ENCODE data around the gene CCDC102A. TPM values are rescaled to one million over a fixed set of nuclear protein-coding genes. Genes with fewer than 3 reads are reported as not detected.
"Not testable (repeated sequence)": the region's sequence is repeated elsewhere in the genome, so short reads cannot be mapped to it uniquely, and the experiment has no call there.

The CCDC102A gene
- polyA plus RNA-seq, 1 donor from 2014 or later = 15.1 TPM

- not testable (repeated sequence) for H3K36me3 Mint-ChIP-seq, H3K9me3 Mint-ChIP-seq, H3K4me1 Mint-ChIP-seq, H3K27me3 Mint-ChIP-seq, H3K27ac Mint-ChIP-seq, H3K4me3 Mint-ChIP-seq
Measured at GRCh38 chr16:57499941-57500340, 36.4 kb downstream of the CCDC102A start.

DNA sequence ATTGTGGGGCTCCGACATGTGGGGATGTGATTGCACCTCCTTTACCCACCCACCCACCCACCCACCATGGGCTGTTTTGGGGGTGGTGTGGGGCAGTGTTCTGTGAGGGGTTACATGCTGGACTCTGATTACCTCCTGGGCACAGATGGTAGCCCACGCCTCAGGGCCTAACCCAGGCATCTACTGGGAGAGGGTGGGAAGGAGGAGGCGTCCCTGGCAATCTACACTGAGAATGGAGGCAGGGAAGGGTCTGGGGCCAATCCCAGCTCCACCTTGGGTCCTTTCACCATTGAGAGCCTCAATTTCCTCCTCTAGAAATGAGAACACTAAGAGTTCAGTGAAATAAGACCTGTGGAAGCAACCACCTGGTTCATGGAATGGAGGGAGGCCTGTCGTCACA is 38.3 kb downstream of the CCDC102A start:
- Mint-ChIP-seq H3K4me1 (peaks cover 4 to 6% (median 5%) of the 10 kb centered on the region in 3 donors), H3K4me3 (no peak overlapping the region), H3K9me3 (no peaks in the 10 kb centered on the region), H3K27me3 (peaks cover 3% of the 10 kb centered on the region), H3K36me3 (no peaks in the 10 kb centered on the region), H3K27ac (no peak overlapping the region)

- Mint-ChIP-seq H3K36me3 (no peaks in the 10 kb centered on the region), H3K27me3 (peaks cover 5% of the 10 kb centered on the region), H3K4me3 (no peak overlapping the region), H3K27ac (no peak overlapping the region), H3K9me3 (no peaks in the 10 kb centered on the region), H3K4me1 (peaks cover 5 to 11% (median 7%) of the 10 kb centered on the region in 3 donors)
Measured at GRCh38 chr16:57497121-57497520, 39.2 kb downstream of the CCDC102A start.

- Mint-ChIP-seq H3K4me3 (peak overlapping the region in 1 of 4 donors; percentile 59), H3K9me3 (no peaks in the 10 kb centered on the region), H3K36me3 (no peaks in the 10 kb centered on the region), H3K27ac (no peak overlapping the region), H3K4me1 (peaks cover 5 to 9% (median 7%) of the 10 kb centered on the region in 3 donors), H3K27me3 (peaks cover 5% of the 10 kb centered on the region)
Measured at GRCh38 chr16:57493767-57494166, 42.6 kb downstream of the CCDC102A start.

DNA sequence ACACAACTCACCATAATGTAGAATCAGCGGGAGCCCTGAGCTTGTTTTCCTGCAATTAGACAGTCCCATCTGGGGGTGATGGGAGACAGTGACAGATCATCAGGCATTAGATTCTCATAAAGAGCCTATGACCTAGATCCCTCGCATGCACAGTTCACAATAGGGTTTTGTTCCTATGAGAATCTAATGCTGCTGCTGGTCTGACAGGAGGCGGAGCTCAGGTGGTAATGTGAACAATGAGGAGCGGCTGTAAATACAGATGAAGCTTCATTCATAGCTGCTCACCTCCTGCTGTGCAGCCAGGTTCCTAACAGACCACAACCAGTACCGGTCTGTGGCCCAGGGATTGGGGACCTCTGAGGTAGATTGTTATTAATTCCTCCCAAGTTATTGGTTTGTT is 47.1 kb downstream of the CCDC102A start:
- Mint-ChIP-seq H3K4me3 (no peak overlapping the region), H3K9me3 (no peaks in the 10 kb centered on the region), H3K4me1 (peaks cover 11 to 17% (median 13%) of the 10 kb centered on the region in 3 donors), H3K27me3 (peaks cover 14% of the 10 kb centered on the region), H3K36me3 (no peaks in the 10 kb centered on the region), H3K27ac (no peak overlapping the region)

DNA sequence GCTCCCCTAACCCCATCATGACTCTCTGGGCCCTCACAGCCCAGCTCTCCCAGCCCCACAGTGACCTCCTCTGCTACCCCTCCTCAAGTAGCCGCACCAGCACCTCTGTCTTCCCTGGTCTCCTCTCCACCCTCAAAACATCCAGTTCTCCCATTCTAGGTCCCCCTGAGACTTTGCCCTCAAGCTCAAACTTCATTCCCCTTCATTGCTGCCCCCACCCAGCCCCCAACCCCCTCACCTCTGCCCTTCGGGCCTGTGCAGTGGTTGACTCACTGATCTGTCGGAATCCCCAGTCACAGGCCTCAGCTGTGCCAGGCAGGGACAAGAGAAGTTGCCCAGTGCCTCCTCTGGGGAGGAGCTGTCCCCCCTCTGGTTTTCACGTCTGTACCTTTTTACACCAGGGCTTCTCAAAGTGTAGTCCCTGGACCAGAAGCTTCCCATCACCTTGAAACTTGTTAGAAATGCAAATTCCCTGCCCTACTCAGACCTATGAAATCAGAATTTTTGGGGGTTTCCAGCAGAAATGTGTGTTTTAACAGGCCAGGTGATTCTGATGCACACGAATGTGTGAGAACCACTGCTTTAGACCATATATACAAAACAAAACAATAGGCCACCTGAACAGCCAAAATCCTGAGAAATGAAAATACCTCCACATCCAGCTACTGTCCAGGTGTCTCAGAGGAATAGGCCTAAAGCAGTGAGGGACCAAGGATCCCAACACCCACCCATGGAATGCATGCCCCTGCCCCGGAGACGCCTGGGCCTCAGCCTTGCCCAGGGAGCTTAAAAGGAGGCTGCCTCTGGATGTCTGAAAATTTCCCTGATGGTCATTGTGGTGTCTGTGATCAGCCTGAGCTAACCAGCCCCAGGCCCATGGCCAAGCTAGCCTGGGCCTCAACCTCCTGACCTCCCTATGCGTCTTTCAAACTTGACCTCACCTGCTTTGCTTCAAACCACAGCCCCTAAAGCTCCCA is 49.2 kb downstream of the CCDC102A start:
- H3K27ac Mint-ChIP-seq = peak overlapping the region in 1 of 3 donors; percentile 64

DNA sequence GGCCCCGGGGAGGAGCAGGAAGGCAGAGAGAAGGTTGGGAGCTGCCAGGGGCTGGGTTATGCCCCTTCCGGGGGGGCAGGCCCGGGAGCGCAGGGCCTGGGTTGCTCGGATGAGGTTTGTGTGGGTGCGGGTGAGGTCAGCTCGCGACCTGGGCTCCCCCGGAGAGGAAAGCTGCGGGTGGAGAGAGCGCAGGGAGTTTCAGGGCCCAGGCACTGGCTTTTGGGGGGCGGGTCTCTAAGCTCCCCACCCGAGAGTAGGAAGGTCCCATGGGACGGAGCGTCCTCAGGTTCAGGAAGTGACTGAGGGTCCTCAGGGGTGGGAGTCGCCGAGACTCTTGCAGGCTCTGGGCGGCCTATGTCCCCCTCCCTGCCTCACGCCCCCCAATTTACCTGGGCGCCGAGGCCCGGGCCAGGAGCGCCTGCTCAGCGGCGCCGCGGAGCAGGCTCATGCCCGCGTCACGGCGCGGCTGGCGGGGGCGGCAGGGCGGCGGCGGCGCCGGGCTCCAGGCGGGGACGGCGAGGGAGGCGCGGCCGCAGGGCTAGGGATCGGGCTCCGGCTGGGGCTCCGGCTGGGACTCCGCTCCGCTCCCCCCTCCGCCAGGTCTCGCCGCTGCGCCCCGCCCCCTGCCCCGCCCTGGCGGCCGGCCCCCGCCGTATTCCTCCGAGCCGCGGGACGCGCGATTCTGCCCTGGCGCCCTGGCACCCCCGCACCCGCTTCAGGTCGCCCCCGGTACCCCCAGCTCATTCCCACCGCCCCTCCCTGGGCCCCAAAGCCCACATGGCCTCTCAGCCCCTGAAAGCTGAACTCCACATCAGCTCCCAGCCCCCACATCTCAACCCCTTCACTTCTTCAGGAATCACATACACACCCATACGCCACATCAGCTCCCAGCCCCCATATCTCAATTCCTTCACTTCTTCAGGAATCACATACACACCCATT is 50.2 kb downstream of the CCDC102A start, which contains the start of gene DOK4:
DOK4 (minus strand) TSS at position 578 of the 942 bp plus-strand sequence. CDS start 6,986 bp downstream, outside the sequence.
- H3K27ac Mint-ChIP-seq = peak within 1 kb of the TSS in 1 of 3 donors; percentile 64

More for the DNA sequence above, 49.2 kb downstream of the CCDC102A start:
- Mint-ChIP-seq H3K36me3 (no peaks in the 10 kb centered on the region), H3K27me3 (peaks cover 11% of the 10 kb centered on the region), H3K9me3 (no peaks in the 10 kb centered on the region), H3K4me1 (peaks cover 4 to 8% (median 8%) of the 10 kb centered on the region in 3 donors), H3K4me3 (peak overlapping the region; percentile 70 to 86 (median 76))

DNA sequence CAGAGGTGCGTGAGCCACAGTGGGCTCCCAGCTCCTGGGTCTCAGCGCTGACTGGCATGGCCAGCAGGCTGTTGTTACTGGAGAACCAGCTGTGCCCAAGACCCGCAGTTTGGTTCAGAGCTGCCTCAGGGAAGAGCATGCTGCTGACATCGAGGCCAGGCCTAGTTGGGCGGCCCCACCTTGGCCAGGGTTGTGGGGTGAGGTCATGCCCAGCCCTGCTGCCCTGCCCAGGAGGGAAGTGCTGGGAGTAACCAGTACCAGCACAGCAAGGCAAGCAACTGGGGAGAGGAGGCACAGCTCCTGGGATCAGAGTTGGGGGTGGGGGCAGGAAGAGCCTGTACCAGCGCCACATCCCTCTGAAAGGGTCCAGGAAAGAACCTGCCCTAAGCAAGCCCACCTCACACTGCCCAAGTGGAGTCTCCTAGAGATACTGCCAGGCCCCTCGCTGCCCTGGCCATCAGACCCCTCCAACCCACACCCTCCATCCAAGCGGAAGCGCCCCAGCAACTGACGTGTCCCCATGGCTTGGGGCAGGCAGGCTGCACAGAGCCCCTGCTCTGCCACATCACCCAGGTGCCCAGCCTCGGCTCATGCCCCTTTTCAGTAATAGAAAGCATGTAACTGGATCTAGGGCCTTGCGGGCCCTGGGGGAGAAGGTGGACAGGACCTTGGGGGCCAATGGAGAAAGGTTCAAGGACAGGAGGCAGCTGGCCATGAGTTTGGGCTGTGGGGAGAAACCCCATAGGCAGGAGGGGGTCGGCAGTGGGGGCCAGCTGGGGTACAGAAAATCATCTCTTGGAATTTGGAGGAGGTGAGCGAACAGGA is 51.1 kb downstream of the CCDC102A start:
- Mint-ChIP-seq H3K4me1 (peaks cover 4 to 11% (median 8%) of the 10 kb centered on the region in 3 donors), H3K4me3 (peak overlapping the region; percentile 67 to 93 (median 86)), H3K36me3 (no peaks in the 10 kb centered on the region), H3K27me3 (peaks cover 14% of the 10 kb centered on the region), H3K9me3 (no peaks in the 10 kb centered on the region), H3K27ac (peak overlapping the region in 1 of 3 donors; percentile 18)

More for the DNA sequence above, 50.2 kb downstream of the CCDC102A start, which contains the start of gene DOK4:
- H3K4me1 Mint-ChIP-seq = peaks cover 4 to 8% (median 8%) of the 10 kb centered on the region in 3 donors
- H3K4me3 Mint-ChIP-seq = peak within 1 kb of the TSS; percentile 70 to 93 (median 86)
- H3K36me3 Mint-ChIP-seq = no peaks in the 10 kb centered on the region
- H3K27me3 Mint-ChIP-seq = peaks cover 11% of the 10 kb centered on the region
- H3K9me3 Mint-ChIP-seq = no peaks in the 10 kb centered on the region

DNA sequence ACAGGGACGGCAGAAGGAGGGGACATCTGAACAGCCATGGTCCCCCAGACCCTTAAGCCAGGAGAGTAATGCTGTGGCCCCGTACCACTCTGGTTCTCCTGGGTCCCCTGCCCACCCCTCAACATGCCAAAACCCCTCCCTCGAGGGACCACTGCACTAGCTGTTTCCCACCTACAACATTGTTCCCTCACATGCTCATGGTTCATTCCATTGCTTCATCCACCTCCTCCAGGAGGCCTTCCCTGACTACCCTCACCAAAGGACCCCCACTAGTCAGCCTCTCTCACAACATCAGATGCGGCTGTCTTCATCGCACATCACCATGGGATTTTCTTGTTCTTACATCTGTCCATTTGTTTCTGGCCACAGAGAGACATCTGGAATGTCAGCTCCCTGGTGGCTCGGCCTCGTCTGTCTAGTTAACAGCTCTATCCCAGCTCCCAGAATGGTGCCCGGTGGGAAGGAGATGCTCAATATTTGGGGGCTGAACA is 51.8 kb downstream of the CCDC102A start:
- Mint-ChIP-seq H3K4me1 (peaks cover 4 to 13% (median 8%) of the 10 kb centered on the region in 3 donors), H3K27ac (no peak overlapping the region), H3K27me3 (peaks cover 19% of the 10 kb centered on the region), H3K36me3 (no peaks in the 10 kb centered on the region), H3K9me3 (no peaks in the 10 kb centered on the region), H3K4me3 (peak overlapping the region in 2 of 4 donors; percentile 34 to 77)

GRCh38 chr16:57483725-57484514 is 52.5 kb downstream of the CCDC102A start:
- Mint-ChIP-seq H3K27ac (no peak overlapping the region), H3K9me3 (no peaks in the 10 kb centered on the region), H3K4me3 (peak overlapping the region in 1 of 4 donors; percentile 34), H3K27me3 (peaks cover 22% of the 10 kb centered on the region), H3K4me1 (peaks cover 6 to 15% (median 13%) of the 10 kb centered on the region in 3 donors), H3K36me3 (no peaks in the 10 kb centered on the region)

DNA sequence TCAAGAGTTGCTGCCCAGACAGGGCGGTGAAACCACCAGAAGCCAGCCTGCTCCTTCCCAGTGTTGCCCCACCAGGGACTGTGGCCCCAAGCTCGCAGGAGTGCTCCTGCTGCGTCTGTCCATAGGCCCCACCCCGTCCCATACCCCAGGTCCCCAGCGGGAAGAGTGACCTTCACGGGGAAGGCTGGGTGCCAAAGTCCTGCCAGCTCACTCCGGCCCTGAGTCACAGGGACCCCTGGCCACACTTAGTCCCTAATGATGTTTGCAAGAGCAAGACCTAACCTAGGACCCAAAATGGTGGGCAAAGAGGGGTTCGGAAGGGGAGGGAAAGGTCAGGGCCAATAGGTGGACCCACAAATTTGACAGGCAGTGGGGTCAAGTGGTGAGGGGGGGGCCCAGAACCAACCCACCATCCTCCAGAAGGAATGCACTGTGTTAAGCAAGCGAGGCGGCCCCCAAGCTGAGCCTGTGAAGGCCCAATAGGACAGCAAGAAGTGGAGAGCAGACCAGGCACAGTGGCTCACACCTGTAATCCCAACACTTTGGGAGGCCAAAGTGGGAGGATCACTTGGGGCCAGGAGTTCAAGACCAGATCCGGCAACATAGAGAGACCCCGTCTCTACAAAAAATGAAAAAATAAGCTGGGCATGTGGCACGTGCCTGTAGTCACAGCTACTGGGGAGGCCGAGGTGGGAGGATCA is 53.4 kb downstream of the CCDC102A start:
- Mint-ChIP-seq H3K36me3 (no peaks in the 10 kb centered on the region), H3K9me3 (no peaks in the 10 kb centered on the region), H3K27ac (no peak overlapping the region), H3K27me3 (peaks cover 25% of the 10 kb centered on the region), H3K4me3 (no peak overlapping the region), H3K4me1 (peaks cover 10 to 20% (median 18%) of the 10 kb centered on the region in 3 donors)

GRCh38 chr16:57481421-57481820 is 55.0 kb downstream of the CCDC102A start:
- no peaks in the 10 kb centered on the region for H3K36me3 Mint-ChIP-seq
- H3K9me3 Mint-ChIP-seq = no peaks in the 10 kb centered on the region
- H3K27ac Mint-ChIP-seq = no peak overlapping the region
- no peak overlapping the region for H3K4me3 Mint-ChIP-seq
- H3K27me3 Mint-ChIP-seq = peaks cover 25% of the 10 kb centered on the region
- peaks cover 6 to 14% (median 10%) of the 10 kb centered on the region in 3 donors for H3K4me1 Mint-ChIP-seq
